Panc1 (cell line): ENCODE measurements around the gene C12orf54. TPM values are rescaled to one million over a fixed set of nuclear protein-coding genes. Genes with fewer than 3 reads are reported as not detected.

Experiments used
- ATAC-seq: fragments of 200-7000 bp; cut with Tn5 transposase; 2 replicates; pipeline ENCODE4 v1.9.1; 2020; ENCODE audit warnings: mild to moderate bottlenecking, moderate library complexity
- BruUV-seq: library from RNA; stranded (reverse); fragments of 400-500 nt; replicated peaks from 2 replicates; lab custom pipeline; 2021; lab: Mats Ljungman, UMichigan
- CTCF ChIA-PET: fragments of 300-600 bp; sonication (Branson Sonifier 250); formaldehyde crosslinking; loops from one replicate; lab custom pipeline; 2022; ENCODE audit warnings: antibody characterized with exemption; lab: Charles Lee
- POLR2A ChIA-PET: fragments of 300-600 bp; sonication (Branson Sonifier 250); formaldehyde crosslinking; loops from one replicate; lab custom pipeline; 2022; ENCODE audit warnings: antibody characterized with exemption; lab: Charles Lee
- DNase-seq: peaks from one replicate; pipeline ENCODE4 v3.0.0-alpha.2; 2010; ENCODE audit warnings: low read depth, low spot score
- H3K27ac ChIP-seq: 2 replicates; pipeline ENCODE4 v1.5.1; 2011; ENCODE audit warnings: mild to moderate bottlenecking, low read length, inconsistent platforms
- H3K27me3 ChIP-seq: fragments of 200-500 bp; sonication (Bioruptor generic); 2 replicates; pipeline ENCODE4 v1.6.0; 2014; ENCODE audit warnings: low read length, inconsistent platforms; ENCODE audit not compliant: control insufficient read depth, insufficient read depth
- H3K36me3 ChIP-seq: fragments of 200-500 bp; sonication (Bioruptor generic); 2 replicates; pipeline ENCODE4 v1.5.1; 2014; ENCODE audit warnings: inconsistent platforms, mild to moderate bottlenecking, low read length, moderate library complexity; ENCODE audit not compliant: control insufficient read depth, insufficient read depth
- H3K4me1 ChIP-seq: 2 replicates; pipeline ENCODE4 v1.5.1; 2011; ENCODE audit warnings: inconsistent platforms, mild to moderate bottlenecking, low read length, moderate library complexity; ENCODE audit not compliant: control insufficient read depth, insufficient read depth
- H3K4me3 ChIP-seq, 2 experiments: 2 replicates each; pipeline ENCODE4 v1.5.1; 2011 to 2012; ENCODE audit warnings: low read depth in 2 of 2, low read length in 2 of 2, mild to moderate bottlenecking in 2 of 2, inconsistent platforms in 1 of 2, moderate library complexity in 1 of 2
- H3K9me3 ChIP-seq: fragments of 200-500 bp; sonication (Bioruptor generic); 2 replicates; pipeline ENCODE4 v1.5.1; 2014; ENCODE audit warnings: low read depth, mild to moderate bottlenecking, inconsistent platforms, low read length, moderate library complexity; ENCODE audit not compliant: control insufficient read depth, insufficient read depth
- POLR2AphosphoS5 ChIP-seq: IDR thresholded peaks from 2 replicates; pipeline ENCODE4 v1.6.1; 2012; ENCODE audit warnings: mild to moderate bottlenecking, low read depth, low read length, moderate library complexity
- SIN3A ChIP-seq: IDR thresholded peaks from 2 replicates; pipeline ENCODE4 v1.6.1; 2012; ENCODE audit warnings: low read depth, mild to moderate bottlenecking, low read length, moderate library complexity, borderline replicate concordance; ENCODE audit not compliant: insufficient read depth
- TCF7L2 ChIP-seq: IDR thresholded peaks from 2 replicates; pipeline ENCODE4 v1.6.1; 2011; ENCODE audit warnings: mild to moderate bottlenecking, low read depth, low read length, inconsistent platforms
- in situ Hi-C: cut with HindIII; loops from 2 replicates; pipeline ENCODE4 v1.10.0; 2016; ENCODE audit warnings: low sequenced_read_pairs, low pct_unique_long_range_greater_than_20kb
- intact Hi-C: fragments of 100-400 bp; cut with micrococcal nuclease; formaldehyde crosslinking; loops from one replicate; pipeline ENCODE4 v1.10.0; 2022; ENCODE audit not compliant: unreplicated experiment
- total RNA-seq: library from RNA; stranded (reverse); gene quantifications from one replicate; pipeline ENCODE4 v1.2.1, GENCODE V29; 2021; ENCODE audit not compliant: unreplicated experiment
- TF ChIP-seq, protein P1 (sequence below), 2 experiments: IDR thresholded peaks; 2 replicates each; pipeline ENCODE4 v1.6.1; 2011 to 2012; ENCODE audit warnings: low read depth in 2 of 2, control low read depth in 1 of 2, low read length in 1 of 2, mild to moderate bottlenecking in 1 of 2, moderate library complexity in 1 of 2; ENCODE audit not compliant: insufficient read depth in 1 of 2
- TF ChIP-seq, protein P2 (sequence below): fragments of 450-650 bp; IDR thresholded peaks from 2 replicates; pipeline ENCODE4 v1.5.1; 2017; ENCODE audit warnings: mild to moderate bottlenecking

Gene C12orf54
- total RNA-seq, 1 experiment from 2014 or later = not detected

- in situ Hi-C loops (no loop called here), intact Hi-C loops (no loop called here)
- BruUV-seq = no TSS peak
- Histone ChIP-seq H3K4me3 (no peak overlapping the region), H3K9me3 (no peaks in the 10 kb centered on the region), H3K27me3 (no peaks in the 10 kb centered on the region; the same call in 1 of the 2 replicates), H3K27ac (no peak overlapping the region), H3K4me1 (no peaks in the 10 kb centered on the region), H3K36me3 (no peaks in the 10 kb centered on the region)
- POLR2A ChIA-PET = no interaction called here
- CTCF ChIA-PET = no interaction called here
- DNase-seq (no peak), ATAC-seq (no peak)
- TF ChIP-seq SIN3A (no peak), TCF7L2 (no peak), POLR2AphosphoS5 (no peak)
- TF ChIP-seq, protein P1, sequence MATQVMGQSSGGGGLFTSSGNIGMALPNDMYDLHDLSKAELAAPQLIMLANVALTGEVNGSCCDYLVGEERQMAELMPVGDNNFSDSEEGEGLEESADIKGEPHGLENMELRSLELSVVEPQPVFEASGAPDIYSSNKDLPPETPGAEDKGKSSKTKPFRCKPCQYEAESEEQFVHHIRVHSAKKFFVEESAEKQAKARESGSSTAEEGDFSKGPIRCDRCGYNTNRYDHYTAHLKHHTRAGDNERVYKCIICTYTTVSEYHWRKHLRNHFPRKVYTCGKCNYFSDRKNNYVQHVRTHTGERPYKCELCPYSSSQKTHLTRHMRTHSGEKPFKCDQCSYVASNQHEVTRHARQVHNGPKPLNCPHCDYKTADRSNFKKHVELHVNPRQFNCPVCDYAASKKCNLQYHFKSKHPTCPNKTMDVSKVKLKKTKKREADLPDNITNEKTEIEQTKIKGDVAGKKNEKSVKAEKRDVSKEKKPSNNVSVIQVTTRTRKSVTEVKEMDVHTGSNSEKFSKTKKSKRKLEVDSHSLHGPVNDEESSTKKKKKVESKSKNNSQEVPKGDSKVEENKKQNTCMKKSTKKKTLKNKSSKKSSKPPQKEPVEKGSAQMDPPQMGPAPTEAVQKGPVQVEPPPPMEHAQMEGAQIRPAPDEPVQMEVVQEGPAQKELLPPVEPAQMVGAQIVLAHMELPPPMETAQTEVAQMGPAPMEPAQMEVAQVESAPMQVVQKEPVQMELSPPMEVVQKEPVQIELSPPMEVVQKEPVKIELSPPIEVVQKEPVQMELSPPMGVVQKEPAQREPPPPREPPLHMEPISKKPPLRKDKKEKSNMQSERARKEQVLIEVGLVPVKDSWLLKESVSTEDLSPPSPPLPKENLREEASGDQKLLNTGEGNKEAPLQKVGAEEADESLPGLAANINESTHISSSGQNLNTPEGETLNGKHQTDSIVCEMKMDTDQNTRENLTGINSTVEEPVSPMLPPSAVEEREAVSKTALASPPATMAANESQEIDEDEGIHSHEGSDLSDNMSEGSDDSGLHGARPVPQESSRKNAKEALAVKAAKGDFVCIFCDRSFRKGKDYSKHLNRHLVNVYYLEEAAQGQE (IDR thresholded peaks at IDR 0.05; ENCODE audit: insufficient read depth in 1 of 2, low read depth in 2 of 2, low read length in 1 of 2) = no peak
- TF ChIP-seq, protein P2, sequence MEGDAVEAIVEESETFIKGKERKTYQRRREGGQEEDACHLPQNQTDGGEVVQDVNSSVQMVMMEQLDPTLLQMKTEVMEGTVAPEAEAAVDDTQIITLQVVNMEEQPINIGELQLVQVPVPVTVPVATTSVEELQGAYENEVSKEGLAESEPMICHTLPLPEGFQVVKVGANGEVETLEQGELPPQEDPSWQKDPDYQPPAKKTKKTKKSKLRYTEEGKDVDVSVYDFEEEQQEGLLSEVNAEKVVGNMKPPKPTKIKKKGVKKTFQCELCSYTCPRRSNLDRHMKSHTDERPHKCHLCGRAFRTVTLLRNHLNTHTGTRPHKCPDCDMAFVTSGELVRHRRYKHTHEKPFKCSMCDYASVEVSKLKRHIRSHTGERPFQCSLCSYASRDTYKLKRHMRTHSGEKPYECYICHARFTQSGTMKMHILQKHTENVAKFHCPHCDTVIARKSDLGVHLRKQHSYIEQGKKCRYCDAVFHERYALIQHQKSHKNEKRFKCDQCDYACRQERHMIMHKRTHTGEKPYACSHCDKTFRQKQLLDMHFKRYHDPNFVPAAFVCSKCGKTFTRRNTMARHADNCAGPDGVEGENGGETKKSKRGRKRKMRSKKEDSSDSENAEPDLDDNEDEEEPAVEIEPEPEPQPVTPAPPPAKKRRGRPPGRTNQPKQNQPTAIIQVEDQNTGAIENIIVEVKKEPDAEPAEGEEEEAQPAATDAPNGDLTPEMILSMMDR = no peak
Measured at GRCh38 chr12:48527891-48528670, 45.8 kb downstream of the C12orf54 start.

- TF ChIP-seq, protein P1 (IDR thresholded peaks at IDR 0.05; ENCODE audit: insufficient read depth in 1 of 2, low read depth in 2 of 2, low read length in 1 of 2) = no peak
- TF ChIP-seq SIN3A (no peak), POLR2AphosphoS5 (no peak), TCF7L2 (no peak)
- TF ChIP-seq, protein P2 = no peak
- Histone ChIP-seq H3K4me1 (no peaks in the 10 kb centered on the region), H3K27me3 (no peaks in the 10 kb centered on the region), H3K27ac (no peak overlapping the region), H3K9me3 (no peaks in the 10 kb centered on the region), H3K4me3 (no peak overlapping the region), H3K36me3 (no peaks in the 10 kb centered on the region)
- BruUV-seq = no TSS peak
- CTCF ChIA-PET = no interaction called here
- in situ Hi-C loops (no loop called here), intact Hi-C loops (no loop called here)
- POLR2A ChIA-PET = no interaction called here
- ATAC-seq (no peak), DNase-seq (no peak)
Measured at GRCh38 chr12:48532601-48533000, 50.3 kb downstream of the C12orf54 start.
